DMS79 treated with DMSO at 0.1 percent for 48 hours (cell line): ENCODE results near the gene RAG1.

ENCODE experiments used
- DNase-seq: peaks from one replicate; lab custom pipeline; 2025; lab: John Stamatoyannopoulos, UW

RAG1 gene

DNA sequence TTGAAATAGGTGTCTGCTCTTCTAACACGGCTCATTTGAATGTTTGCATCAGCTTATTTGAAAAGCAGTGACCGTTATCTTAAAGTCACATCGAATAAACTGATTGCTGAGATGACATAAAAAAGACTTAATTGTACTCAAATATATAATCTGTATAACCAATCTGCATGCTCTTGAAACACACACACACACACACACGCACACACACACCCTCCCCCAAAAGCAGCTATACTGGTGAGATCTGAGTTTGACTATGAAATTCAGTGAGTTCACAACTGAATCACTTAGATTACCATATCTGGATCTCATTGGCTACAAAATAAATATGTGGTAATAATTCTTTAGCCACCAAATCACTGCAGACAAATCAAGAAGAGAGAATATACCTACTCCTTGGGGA, 22.7 kb downstream of the RAG1 start:
- DNase-seq: no peak

DNA sequence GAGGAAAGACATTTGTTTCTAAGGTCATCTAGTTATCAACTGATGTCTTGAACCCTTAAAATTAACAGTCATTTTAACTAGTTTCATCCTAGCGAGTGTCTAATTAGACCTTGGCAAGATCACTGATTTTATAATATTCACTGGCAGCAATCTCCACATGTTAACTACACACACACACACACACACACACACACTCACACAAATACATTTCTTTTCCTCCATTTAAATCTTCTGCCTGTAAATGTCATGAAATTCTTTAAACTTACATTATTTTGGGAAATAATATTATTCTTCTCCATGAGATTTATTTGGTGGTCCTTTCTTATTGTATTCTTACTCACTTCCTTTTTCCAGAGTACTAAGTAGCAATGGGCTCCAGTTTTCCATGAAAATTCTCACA, 23.6 kb downstream of the RAG1 start:
- DNase-seq: no peak

DNA sequence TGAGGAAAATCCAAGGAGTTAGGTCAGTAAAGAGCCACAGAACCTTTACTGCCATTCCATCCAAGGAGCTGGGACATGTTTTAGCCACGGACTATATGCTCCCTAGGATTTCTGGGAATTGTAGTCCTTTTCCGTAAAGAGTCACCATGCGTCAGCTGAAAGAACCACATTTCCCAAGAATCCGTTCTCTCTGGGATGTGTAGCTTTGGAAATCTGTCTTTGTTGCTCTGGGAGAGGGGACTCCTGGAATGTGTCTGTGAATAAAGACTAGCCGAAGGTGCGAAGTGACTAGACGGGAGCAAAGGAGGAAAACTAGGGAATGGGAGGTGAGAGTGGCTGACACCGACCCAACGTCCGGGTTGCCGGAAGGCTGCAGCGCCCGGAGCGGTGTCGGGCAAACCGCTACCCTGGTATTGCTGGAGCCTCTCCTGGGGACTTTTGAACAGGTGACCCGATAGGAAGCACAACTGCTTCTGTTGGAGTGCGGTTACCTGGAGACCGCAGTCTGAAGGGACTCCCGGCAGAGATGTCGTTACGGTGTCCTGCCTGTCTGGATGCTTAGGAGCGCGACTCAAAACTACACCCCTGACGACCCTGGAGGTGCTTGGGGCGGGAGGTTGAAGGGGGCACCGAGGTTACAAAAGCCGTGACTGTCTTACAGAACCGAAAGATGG, 26.6 kb downstream of the RAG1 start, which contains the start of gene IFTAP:
Gene IFTAP, plus strand, starts transcription at position 187 of the 674 bp plus-strand sequence. CDS start 15,602 bp downstream, outside the sequence.
- DNase-seq: peak; percentile 84

DNA sequence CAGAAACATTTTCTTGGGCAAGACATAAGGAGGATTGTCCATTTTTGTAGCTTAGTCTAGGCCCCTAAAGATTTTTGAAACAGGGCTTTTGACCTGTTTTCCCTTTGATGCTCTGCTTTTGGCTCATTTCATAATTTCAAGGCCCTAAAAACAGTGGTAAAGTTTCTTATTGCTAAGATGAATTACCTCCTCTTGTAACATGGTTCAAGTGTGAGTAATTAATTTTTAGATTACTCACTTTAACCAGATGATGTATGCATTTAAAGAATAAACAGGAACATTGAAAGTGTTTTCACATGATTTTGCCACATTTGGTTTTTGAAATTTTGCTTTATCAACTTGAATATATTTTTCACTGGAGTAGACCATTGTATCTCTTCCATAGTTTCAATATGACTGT, 29.1 kb downstream of the RAG1 start:
- DNase-seq: no peak

DNA sequence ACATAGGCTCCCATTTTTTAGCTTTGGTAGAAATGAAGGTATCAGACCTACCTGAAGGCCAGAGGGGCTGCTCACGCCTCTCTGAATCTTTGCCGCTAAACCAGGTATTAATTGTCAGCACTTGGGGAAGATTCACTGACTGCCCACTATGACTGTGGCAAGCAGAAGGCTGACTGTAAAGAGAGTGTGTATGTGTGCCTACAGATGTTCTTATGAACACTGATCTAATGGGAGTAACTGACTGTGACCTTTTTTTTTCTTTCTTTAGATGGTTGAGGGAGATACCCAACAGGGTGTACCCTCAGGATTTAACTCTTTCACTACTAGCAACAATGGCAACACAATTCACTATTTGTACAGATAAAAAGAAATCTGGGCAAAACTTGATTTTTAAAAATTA, 30.2 kb downstream of the RAG1 start, which contains the start of gene RAG2:
Gene RAG2, minus strand, starts transcription at position 186 of the 400 bp plus-strand sequence. CDS start 4,068 bp downstream, outside the sequence.
- no peak for DNase-seq

DNA sequence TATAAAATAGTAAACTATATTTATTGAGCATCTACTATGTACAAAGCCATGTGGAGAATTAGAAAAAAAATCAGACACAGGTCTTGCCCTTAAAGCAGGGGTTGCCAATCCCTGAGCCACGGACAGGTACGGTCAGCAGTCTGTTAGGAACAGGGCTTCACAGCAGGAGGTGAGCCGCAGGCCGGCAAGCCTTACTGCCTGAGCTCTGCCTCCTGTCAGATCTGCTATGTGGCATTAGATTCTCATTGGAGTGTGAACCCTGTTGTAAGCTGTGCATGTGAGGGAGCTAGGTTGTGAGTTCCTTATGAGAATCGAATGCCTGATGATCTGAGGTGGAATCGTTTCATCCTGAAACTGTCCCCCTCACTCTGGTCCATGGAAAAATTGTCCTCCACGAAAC, 32.4 kb downstream of the RAG1 start:
- DNase-seq: no peak

DNA sequence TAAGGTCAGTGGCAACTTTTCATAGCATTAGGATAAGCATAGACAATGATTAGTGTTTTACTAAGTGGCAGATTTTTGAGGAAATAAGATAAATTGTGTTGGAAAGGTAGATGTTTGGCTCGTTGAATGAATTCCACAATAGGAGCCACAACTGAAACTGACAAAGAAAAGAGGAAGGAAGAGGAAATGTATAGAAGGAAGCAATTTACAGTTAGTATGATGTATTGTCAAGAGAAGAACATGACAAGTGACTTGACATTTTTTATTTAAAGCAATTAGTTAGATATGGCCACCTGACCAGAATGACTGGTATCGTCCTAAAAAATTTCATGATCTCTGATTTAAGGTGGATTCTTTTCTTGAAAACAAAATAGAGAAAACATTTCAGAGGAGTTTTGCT, 33.3 kb downstream of the RAG1 start:
- no peak for DNase-seq

DNA sequence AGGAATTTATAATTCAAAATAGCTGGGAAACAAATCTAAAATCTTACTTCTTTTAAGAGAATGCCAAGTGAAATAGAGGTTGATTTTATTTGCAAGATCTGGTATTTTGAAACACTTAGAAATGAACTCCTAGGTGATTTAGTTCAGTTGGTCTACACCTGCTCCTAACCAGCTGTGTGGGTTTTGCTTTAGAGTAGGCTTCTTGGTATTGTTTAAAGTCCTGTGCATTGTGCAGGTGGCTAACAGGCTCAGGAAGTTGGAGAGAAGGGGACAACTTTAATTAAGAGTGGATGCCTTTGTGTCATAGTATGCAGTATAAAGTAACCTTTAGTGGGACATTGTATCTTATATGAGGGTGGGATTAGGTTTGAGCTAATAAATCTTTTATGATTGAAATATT, 34.3 kb downstream of the RAG1 start:
- DNase-seq: no peak

DNA sequence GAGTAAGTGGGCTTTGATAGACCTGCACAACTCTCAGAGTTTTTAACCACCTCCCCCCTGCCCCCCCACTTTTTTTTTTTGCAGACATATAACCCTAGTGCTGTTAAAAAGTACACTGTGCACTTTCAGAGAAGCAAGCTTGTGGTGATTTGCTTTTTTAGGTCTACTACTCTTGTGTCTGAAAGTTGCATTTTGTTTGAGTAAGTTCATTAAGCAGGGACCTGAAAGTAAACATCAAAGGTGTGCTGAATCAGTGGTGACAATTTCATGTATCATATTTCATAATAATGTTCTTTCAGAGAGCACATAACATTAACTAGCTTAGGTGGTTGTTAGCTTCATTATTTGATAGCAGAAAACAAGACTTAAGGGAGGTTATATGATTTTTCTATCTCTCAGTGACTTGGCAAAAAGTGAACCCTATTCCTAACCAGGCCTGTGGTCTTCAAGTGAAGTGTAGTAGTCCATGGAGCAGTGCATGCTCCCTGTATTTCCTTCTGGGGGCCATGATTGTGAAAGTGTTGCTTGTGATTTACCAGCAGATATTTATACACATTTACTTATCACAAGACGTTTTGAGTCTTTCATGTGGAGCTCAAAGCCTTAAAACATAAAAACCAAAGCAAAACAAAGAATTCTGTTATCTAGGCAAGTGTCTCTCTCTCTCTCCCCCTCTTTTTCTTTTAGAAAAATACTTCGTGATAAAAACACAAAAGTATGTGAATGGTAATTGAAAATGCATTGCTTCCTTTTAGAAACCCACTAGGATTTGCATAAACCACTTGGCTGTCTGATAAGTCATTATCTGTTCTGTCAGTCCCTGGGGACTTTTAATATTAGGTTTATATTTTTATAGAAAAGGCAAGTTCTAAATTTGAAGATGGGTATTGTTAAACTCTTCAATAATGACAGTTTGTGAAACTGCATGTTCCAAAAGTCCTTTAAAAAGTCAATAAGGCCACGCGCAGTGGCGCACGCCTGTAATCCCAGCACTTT, 37.7 kb downstream of the RAG1 start:
- DNase-seq: no peak

DNA sequence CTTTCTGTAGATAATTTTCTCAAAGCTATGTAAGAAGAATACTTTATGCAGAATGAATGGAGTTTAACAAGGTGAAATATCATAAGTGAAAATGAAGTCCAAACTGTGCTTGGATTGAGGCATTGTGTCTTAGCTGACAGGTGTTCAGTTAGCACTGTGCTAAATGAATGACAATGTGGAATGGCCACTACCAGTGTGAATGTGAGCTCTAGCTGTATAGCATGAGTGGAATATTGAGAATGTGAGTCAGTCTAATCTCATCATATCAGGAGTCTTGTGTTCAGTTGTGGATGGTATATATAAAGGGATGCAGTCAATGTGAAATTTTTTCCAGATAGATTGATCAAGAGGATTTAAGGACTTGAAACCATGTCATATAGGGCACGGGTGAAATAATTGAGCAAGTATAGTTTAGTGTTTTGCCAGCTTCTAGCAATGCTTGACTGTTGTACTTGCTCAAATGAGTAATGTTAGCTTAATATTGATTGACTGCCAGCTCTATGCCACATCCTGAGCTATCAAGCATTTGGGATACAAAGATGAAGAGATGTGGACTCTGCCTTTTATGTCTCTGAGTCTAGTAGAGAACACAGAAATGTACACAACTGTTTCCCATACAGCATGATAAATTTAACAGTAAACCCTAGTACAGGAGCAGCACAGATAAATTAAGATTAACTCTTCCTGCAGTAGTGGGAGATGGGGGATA, 40.8 kb downstream of the RAG1 start:
- DNase-seq: no peak

DNA sequence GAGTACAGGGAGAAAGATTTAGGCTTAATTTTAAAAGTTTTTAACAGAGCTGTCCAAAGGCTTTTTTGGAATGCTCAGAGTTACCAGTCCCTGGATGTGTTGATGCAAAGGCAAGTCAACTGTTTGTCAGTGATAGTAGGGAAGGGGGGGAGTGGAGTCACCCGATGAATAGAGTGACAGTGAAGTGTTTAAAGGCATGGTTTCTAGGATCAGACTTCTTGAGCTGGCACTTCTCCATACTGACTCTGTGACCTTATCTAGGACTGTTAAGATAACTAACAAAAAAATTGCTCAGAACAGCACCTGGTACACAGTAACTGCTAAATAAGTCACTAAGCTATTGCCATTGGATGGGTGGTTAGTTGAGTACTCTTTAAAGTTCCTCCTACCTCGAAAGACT, 41.6 kb downstream of the RAG1 start:
- no peak for DNase-seq

DNA sequence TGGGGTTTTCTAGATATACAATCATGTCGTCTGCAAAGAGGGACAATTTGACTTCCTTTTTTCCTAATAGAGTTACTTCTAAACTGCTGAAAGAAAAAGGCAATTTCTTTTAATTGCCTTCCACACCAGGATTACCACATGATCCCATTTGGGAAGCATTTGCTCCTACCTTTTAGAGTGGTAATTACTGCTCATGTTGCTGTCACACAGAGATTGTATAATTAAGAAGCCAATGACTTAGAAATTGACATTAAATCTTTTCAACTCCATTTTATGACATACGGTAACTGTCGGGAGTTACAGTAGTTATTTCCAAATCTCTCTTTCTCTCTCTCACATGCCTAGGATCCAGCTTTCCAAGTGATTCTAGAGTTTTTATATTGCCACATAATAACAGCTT, 48.0 kb downstream of the RAG1 start:
- DNase-seq: no peak

DNA sequence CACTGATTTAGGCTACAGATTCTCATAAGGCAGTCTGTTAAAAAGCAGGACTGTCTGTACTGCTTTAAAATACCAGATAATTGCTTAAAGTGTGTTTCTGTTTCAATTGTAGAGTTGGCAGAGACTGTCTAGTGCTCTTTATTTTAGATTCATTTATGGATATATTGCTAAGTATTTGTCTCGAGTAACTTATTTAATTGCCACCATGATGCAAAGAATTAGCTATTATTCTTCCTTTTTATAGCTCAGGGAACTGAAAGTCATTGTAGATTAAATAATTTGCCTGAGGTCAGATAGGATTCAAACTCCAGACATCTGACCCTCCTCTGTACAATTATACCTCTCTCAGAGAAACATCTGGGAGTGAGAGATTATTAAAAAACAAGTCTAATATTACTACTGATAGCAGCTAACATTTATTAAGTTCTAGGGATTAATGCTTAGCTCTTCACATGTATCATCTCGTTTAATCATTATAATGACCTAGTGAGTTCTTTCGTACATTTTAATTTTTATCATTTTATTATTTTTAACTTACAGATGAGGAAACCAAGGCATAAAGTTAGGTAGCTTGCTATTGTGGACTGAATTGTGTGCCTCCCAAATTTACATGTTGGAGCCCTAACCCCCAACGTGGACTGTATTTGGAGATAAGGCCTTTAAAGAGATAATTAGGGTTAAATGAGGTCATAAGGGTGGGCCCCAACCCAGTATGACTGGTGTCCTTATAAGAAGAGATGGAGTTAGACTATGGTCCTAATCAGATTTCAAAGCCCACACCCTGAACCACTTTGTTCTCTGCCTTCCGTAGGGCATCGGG, 49.9 kb downstream of the RAG1 start:
- DNase-seq: no peak

DNA sequence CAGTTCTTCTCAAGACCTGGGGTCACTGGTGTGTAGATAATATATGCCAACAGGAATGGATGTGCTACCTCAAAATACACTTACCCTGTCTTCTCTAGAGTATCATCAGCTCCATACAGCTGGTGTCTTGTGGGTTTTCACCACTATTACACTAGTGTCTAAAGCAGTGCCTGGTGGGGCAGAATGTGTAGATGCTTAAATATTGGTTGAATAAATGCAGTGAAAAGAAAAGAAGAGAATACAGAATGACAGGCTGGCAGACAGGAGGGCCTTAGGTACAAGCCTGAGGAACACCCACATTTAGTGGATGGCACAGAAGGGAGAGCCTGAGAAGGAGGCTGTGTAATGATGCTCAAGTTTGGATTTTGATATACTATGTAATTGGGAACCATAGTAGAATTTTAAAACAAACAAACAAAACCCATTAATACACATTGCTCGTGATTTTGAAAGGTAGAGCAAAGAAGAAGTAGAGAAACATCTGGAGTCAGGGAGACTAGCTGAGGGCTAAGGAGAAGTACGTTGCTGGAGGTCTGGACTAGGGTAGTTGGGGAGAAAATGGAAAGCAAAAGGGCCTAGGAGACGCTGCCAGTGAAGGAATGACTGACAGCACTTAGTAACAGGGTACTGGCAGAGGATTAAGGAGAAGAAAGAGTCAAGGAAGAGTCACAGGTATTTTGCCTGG, 50.7 kb downstream of the RAG1 start:
- DNase-seq: no peak

DNA sequence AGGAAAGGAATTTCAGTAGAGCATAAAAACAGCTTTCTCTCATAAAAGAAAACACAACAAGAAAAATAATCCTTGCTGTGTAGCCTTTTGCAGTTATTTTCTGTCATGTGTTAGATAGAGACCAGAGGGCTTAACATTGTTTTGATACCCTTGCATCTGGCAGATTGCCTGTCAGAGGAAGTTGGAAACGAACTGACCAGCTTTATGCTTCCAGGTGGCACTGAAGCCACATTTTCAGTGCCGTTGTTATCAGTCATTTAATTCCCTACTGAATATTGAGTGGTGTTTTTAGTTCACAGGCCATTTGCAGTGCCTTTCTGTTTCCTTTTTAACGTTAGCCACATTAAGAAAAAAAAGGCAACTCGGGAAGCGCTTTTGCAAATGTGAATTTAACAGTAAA, 51.7 kb downstream of the RAG1 start:
- no peak for DNase-seq

DNA sequence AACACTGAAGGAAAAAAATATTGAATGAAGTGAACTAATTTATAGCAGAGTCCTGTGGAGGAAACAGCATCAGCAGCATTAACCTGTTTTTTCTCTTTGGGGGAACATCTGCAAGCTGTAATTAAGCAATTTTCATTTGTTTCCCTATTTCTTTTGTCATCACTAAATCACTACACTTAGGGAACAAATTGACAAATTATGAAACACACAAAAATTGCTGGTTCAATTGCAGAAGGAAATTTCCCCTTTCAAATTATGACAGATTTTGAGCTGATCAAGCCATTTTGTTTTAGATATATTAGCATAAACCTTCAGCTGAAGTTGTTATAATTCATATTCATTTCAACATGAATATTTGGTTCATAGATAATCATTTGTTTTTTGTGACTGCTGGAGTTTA, 52.4 kb downstream of the RAG1 start:
- DNase-seq: no peak

DNA sequence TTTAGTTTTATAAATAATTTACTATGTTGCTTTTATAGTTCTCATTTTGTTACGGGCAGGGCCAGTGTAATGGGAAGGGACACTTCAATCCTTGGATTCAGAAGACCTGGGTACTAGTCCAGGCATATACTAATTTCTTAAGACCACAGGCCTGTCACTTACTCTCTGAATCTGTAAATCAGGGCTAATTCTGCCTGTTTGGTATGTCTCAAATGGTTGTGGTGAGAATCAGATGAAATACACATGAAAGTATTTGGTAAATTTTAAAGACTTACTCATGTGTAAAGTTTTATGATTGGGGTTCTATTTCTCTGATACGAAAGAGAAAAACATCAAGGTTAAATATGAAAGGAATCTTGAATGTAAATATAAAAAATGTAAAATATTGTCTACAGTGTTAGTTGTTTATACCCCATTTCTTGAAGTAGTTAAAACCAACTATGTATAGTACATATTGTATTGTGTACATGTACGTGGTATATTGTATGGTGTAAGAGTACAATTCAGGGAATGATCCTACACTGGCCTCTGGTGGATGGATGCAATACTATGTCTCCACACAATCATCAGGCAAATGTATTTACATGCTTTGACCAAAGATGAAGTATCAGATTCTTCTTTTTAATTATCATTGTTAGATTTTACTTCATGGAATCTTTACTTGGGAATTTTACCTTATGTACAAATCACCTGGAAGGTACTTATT, 54.8 kb downstream of the RAG1 start:
- no peak for DNase-seq

DNA sequence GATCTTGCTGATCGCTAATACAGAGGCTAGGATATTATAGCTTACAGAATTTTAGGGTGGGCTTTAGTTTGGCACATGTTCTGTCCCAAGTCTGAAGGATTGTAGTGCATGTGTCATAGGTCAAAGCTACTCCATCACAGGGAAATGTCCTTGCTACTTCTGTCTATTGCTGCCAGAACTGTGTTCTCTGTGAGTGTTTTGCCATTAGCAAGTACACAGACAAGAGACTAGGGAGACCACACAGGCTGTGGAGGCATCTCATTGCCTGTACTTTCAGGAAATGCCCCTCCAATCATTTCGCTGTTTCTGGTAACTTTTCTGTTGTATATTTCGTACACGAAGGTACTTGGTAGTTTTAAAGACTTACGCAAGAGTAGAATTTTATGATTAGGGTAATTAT, 55.7 kb downstream of the RAG1 start:
- no peak for DNase-seq

DNA sequence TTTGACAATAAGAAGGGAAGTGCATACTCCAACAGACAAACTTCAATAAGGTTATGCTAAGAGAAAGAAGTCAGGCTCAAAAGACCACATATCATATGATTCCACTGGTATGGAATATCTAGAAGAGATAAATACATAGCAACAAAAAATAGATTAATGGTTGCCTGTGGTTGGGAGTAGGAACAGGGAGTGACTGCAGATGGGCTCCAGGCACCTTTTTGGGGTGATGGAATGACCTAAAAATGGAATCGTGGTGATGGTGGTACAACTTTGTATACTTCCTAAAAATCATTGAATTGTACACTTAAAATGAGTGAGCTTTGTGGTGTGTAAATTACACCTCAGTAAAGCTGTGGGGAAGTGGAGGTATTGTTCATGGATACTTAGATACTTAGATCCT, 59.2 kb downstream of the RAG1 start:
- DNase-seq: no peak

DNA sequence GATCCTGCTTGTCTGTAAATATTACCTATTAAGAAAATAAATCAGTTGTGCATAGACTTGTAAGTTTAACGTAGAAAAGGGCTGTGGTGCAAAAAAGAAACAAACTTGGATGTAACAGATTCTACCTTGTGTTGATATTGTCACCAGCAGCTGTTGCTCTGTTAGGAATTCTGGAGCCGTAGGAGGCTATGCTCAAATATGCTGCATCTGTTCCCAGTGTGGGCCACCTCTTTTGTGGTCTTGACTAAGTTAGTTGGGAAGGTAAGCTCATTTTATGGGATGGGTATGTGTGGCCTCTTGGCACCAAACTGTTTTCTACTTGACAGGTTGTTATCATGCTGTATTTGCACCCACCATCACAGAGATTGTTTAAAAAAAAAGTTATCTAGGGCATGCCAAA, 59.7 kb downstream of the RAG1 start:
- DNase-seq: no peak
